KG1 (cell line): ENCODE results near the gene POC1A.
"Not testable (repeated sequence)": the region's sequence is repeated elsewhere in the genome, so short reads cannot be mapped to it uniquely, and the experiment has no call there.

ENCODE experiments used
- DNase-seq: peaks from one replicate; lab custom pipeline; 2025; lab: John Stamatoyannopoulos, UW

POC1A gene

DNA sequence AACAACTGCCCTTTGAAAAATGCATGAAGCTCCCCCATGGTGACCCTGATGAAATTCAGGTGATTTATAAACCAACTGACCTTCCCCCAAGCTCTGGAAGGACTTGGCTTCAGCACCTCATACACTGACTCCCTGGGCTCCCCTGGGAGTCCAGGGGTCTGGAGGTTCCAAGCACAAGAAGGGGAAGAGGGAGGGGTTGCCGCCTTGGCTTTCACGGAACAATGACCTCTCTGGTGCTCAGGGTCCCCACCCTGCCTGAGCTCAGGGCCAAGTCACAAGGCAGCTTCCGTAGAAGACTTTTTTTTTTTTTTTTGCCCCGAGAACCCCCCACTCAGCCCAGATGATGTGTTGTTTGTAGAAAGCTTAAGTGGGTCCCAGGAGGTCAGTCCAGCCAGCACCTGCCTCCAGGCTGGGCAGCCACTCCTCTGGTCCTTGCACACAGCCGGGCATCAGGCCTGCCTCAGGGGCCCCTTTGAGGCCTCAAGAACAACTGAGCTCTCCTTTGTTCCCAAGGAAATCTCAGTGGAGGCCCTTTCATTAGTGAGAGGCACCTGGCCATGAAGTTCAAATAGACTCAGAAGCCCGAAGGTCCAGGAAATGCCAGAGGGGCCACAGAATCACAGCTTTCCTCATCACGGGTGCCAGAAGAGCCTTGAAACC, 29.7 kb upstream of the POC1A start:
- no peak for DNase-seq

DNA sequence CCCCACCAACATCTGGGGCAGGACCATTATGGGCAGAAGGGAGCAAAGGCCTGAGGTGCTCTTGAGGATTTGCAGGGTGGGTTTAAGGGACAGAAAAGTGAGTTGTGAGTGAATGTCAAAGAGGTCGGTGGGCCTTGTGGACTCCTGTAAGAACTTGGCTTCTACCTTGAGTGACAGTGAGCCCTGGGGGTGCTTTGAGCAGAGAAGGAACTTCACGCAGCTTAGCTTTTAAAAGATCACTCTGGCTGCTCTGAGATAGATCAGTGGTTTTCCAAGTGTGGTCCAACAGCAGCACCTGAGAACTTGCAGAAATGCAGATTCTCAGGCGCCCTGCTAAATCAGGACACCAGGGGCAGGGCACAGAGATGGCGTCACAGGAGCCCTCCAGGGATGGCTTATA, 28.5 kb upstream of the POC1A start:
- no peak for DNase-seq

DNA sequence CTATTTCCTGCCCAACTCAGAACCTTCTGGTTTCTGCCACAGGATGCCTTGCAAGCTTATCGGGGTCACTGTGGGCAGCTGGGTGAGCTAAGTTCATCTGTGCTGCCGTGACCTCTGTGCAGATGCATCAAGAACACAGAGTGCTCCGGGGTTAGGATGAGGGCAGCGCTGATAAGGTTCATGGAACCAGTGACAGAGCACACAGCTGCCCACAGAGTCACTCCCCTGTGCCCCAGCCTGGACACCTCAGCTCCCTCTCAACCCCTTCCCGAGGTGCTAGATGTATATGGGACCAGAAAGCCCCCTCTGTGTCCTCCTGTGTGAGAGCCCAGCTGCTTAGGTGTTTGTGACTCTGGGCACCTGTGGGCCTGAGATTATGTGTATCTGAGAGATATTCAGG, 28.0 kb upstream of the POC1A start:
- DNase-seq, result no peak

DNA sequence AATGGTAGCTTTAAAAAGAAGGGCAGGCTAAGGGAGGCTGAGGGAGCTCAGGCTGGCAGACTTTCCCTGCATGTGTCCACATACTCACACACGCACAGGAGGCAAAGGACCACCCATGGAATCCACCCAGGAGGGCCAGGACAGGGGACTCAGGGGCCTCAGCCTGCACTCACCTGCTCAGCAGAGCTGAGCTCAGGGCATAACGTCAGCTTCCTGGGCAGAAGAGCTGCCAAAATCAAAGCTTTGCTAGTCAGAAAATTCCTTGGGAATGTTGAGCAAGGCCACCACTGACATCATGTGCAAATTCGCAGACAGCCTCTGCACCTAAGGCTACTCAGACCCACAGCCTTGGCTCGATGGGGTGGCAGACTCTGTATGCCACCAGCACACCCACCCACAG, 27.3 kb upstream of the POC1A start:
- no peak for DNase-seq

DNA sequence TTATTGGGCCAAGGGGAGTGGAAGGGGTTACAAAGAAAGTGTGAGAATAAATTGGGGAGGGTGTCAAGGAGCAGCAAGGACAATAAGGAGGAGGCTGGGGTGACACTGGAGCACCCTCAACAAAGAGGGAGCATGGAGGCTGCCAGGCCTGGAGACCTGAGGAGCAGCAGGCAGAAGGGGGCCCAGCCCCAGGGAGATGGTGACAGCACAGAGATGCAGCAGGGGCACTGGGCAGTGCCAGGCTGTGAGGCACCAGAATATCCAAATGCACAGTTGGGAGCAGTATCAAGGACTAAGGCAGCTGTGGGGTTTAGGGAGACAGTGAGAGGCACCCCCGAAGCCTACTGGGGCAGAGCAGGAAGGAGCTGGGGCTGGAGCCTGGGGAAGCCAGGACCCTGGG, 24.3 kb upstream of the POC1A start:
- DNase-seq, result no peak

DNA sequence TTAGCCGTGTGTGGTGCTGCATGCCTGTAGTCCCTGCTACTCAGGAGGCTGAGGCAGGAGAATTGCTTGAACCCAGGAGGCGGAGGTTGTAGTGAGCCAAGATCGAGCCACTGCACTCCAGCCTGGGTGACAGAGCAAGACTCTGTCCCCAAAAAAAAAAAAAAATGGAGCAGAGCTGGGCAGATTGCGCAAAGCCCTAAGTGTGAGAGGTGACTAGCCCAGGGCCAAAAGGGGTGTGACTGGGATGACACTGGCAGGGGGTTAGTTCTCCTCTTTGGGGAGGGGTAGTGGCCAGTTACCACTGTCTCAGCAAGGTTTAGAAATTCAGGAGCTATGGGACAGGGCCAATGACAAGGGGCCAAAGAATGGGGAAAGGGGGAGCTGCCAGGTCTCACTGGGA, 23.9 kb upstream of the POC1A start:
- not testable (repeated sequence) for DNase-seq

DNA sequence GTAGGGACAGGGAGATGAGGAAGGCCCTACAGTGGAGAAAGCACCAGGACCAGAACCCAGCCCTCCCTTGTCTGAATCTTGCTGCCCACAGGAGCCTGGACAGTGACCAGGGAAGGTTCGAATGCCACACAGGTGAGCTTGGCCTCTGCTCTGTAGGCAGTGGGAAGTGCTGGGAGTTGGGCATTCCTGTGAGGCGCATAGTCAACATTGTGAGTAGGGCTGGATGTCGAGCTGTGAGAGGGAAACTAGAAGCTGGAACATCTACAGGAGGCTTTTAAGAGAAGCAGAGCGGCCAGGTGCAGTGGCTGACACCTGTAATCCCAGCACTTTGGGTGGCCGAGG, 23.4 kb upstream of the POC1A start:
- DNase-seq, result no peak

DNA sequence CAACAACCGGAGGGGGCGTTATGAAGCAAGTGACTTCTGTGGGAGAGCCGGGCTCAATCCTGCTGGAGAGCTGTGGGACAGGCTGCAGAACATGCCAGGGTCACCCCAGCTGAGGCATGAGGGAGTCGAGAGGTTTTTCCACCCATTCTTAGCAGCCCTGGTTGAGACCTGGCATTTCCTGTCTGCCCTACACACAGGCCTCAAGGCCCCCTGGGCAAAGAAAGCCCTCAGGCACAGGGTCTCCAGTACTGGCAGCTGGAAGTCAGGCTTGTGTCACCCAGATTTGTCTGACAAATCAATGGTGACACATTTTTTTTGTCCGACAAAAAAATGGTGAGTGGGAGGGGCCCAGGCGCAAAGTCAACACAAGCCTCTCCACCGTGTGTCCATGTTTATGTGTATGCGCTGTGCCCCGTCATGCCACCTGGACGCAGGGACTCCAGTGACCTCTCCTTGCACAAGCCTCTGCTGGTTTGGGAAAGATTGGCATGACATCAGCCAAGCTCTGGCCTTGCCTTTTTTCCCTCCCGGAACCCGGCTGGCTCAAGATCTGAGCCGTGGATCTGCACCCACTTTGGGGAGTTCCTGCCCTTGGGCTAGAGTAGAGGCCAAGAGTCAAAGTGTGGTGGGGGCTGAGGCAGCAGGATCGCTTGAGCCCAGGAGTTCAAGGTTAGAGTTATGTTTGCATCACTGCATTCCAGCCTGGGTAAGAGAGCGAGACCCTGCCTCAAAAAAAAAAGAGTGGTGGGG, 22.9 kb upstream of the POC1A start:
- no peak for DNase-seq

- no peak for DNase-seq
These were observed 22.0 kb upstream of the POC1A start for GRCh38 chr3:52176180-52176752.

GRCh38 chr3:52175416-52176179, 21.4 kb upstream of the POC1A start:
- no peak for DNase-seq

- no peak for DNase-seq
These were observed 20.7 kb upstream of the POC1A start for GRCh38 chr3:52174896-52175295.

GRCh38 chr3:52173101-52173500, 18.9 kb upstream of the POC1A start:
- no peak for DNase-seq

DNA sequence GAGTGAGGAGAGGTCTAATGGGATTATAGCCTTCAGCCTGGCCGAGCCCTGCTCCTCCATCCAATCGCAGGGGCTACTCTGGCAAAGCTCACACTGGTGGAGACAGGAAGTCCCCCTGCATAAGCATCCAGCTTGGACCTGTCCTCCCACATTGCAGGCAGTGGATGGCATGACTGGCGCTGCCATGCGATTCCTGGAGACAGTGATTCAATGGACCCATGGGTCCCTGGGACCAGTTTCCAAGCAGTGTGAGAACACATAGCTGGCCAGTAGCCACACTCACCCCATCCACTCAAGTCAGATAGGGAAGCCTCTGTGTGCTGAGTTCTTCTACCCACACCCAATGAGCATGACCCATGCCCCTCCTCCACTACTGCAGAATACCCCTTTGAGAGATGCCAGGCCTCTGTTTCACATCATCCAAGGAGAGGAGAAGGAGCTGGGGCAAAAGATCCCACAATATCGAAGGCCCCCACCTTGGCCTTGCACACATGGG, 18.1 kb upstream of the POC1A start:
- DNase-seq, result no peak

DNA sequence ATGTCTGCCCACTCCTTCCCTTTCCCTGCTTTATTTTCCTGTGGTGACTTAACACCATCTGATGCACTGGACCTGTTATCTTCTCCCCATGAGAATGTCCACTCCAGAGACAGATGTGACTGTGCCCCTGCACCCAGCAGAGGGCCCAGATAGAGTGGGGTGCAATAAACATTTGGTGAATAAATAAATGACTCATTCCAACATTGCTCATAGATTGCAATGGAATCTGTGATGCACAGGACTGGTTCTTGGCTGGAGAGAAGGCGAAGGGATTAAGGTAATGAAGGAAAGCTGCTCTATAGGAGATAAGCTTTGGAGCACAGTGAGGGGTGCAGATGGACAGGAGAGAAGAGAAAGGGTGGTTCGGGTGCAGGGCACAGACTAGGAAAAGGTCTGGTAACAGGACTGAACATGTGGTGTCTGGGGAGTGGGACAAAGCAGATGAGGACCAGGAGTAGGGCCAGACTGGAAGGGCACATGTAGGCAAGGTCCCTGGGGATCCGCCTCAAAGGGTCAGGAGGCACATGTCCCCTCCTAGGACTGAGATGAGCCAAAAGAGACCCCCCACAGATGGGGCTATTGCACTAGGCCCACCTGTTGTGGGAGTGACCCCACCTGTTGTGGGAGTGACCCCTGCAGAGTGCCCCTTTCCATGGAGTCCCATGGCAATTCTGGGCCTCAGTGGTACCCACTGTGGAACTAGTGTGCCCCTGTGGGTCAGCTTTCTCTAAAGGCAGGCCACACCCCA, 17.5 kb upstream of the POC1A start:
- DNase-seq, result no peak

GRCh38 chr3:52170217-52170616, 16.0 kb upstream of the POC1A start:
- DNase-seq, result not testable (repeated sequence)

- no peak for DNase-seq
These were observed 13.0 kb upstream of the POC1A start for GRCh38 chr3:52167240-52167639.

DNA sequence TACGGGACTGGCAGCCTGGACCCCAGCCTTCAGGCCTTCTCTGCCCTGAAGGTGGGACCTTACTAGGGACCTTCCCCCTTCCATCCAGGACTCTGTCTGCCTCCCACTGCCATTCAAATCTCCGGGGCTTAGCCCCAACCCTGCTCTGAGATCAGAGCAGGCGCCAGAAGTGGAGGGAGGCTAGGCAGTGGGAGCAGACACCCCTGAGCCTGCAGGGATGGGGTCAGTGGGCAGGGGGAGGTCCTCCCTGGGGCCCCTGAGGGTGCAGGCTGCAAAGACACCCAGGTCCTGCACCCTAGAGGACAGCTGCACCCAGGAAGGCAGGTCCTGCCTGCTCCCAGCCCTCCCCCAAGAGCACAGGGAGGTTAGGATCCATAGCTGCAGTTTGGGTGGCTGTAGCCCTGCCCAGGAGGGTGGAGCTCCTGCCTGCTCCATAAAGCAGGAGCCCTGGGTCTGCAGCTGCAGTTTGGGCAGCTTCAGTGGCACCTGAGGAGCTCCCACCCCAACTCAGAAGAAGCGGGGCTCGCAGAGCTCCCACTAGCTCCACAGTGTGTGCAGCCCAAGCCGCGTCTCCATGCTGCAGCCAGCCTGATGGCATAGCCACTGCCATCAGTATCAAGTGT, 8.1 kb upstream of the POC1A start:
- DNase-seq, result no peak

- no peak for DNase-seq
These were observed 5.3 kb upstream of the POC1A start for GRCh38 chr3:52159503-52159902.

DNA sequence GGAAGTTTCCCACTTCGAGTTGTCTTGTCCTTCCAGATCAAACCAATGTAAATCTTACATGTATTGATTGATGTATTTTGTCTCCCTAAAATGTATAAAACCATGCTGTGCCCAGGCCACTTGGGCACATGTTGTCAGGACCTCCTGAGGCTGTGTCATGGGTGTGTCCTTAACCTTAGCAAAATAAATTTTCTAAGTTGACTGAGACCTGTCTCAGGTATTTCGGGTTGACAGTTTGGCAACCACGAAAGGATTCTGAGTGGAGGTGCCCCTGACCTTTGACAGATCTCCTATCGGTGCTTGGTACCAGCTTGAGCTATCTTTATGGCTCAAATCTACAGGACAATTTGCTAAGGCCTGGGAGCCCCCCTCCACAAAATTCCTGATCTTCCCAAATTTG, 1.7 kb upstream of the POC1A start:
- no peak for DNase-seq

DNA sequence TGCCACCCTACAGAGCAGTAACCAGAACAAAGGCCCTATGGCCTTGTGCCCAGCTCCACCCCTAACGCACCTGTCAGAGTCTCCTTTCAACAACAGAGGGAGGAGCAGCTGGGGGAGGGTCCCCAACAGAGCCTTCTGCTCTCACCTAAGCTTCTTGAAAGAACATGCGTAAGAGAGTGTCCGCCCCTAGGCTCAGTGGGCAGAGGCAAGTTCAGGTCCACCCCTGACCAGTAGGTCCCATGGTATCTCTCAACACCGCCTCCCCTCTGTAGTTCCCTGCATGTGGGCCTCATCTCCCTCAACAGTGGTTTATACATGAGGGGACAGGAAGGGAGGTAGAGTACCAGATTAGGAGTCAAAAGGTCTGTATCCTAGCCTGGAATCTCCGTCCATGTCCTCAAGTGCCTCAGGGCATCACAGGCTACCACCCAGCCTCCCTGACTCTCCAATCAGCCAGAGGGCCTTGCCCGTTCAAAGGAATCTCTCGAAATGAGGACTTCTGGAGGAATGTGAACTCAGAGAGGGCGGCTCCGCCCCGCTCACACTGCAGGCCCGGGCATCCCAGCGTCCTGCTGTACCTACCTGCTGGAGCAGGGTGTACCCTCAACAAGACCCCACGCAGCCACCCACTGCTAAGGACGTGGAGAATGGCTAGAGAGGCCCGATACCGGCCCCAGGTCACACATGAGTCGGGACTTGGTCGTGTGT, 680 bp downstream of the POC1A start:
- DNase-seq, result no peak

GRCh38 chr3:52151991-52152390, 2.2 kb downstream of the POC1A start:
- DNase-seq, result not testable (repeated sequence)
